IPS-11a (cell line): Measurements from ENCODE around the gene HS6ST2.

ENCODE experiments used
- H3K4me3 ChIP-seq: one replicate; pipeline ENCODE4 v1.5.1; 2013; ENCODE audit warnings: low read depth, low read length, control low read depth

The HS6ST2 gene

GRCh38 chrX:132853040-132853439 is 105.4 kb downstream of the HS6ST2 start:
- no peak overlapping the region for H3K4me3 ChIP-seq

GRCh38 chrX:132848296-132848970 is 110.0 kb downstream of the HS6ST2 start:
- H3K4me3 ChIP-seq: no peak overlapping the region

- H3K4me3 ChIP-seq: no peak overlapping the region
These were observed 115.1 kb downstream of the HS6ST2 start for GRCh38 chrX:132843363-132843762.

- no peak overlapping the region for H3K4me3 ChIP-seq
These were observed 115.8 kb downstream of the HS6ST2 start for GRCh38 chrX:132842460-132843238.

- no peak overlapping the region for H3K4me3 ChIP-seq
These were observed 120.5 kb downstream of the HS6ST2 start for GRCh38 chrX:132837967-132838366.

GRCh38 chrX:132837126-132837525 is 121.3 kb downstream of the HS6ST2 start:
- no peak overlapping the region for H3K4me3 ChIP-seq

GRCh38 chrX:132836471-132836870 is 122.0 kb downstream of the HS6ST2 start:
- H3K4me3 ChIP-seq: no peak overlapping the region

- no peak overlapping the region for H3K4me3 ChIP-seq
These were observed 123.7 kb downstream of the HS6ST2 start for GRCh38 chrX:132834741-132835140.

GRCh38 chrX:132834109-132834508 is 124.3 kb downstream of the HS6ST2 start:
- H3K4me3 ChIP-seq: no peak overlapping the region

GRCh38 chrX:132833373-132833772 is 125.1 kb downstream of the HS6ST2 start:
- no peak overlapping the region for H3K4me3 ChIP-seq

GRCh38 chrX:132831336-132831973 is 127.0 kb downstream of the HS6ST2 start:
- no peak overlapping the region for H3K4me3 ChIP-seq

GRCh38 chrX:132822634-132823012 is 135.8 kb downstream of the HS6ST2 start:
- H3K4me3 ChIP-seq: no peak overlapping the region

- H3K4me3 ChIP-seq: no peak overlapping the region
These were observed 136.3 kb downstream of the HS6ST2 start for GRCh38 chrX:132821974-132822633.

GRCh38 chrX:132820675-132821074 is 137.8 kb downstream of the HS6ST2 start:
- H3K4me3 ChIP-seq: no peak overlapping the region

- H3K4me3 ChIP-seq: no peak overlapping the region
These were observed 138.6 kb downstream of the HS6ST2 start for GRCh38 chrX:132819711-132820264.

- no peak overlapping the region for H3K4me3 ChIP-seq
These were observed 139.8 kb downstream of the HS6ST2 start for GRCh38 chrX:132818638-132819037.

- no peak overlapping the region for H3K4me3 ChIP-seq
These were observed 142.8 kb downstream of the HS6ST2 start for GRCh38 chrX:132815643-132816042.

- H3K4me3 ChIP-seq: no peak overlapping the region
These were observed 147.3 kb downstream of the HS6ST2 start for GRCh38 chrX:132810964-132811712.

GRCh38 chrX:132810488-132810887 is 147.9 kb downstream of the HS6ST2 start:
- no peak overlapping the region for H3K4me3 ChIP-seq

- H3K4me3 ChIP-seq: no peak overlapping the region
These were observed 148.8 kb downstream of the HS6ST2 start for GRCh38 chrX:132809581-132809980.
